ENCODE measurements around the gene ADAD2. TPM values are rescaled to one million over a fixed set of nuclear protein-coding genes. Genes with fewer than 3 reads are reported as not detected.

ADAD2 gene
- total RNA-seq, 1 donor from 2014 or later: not detected

DNA sequence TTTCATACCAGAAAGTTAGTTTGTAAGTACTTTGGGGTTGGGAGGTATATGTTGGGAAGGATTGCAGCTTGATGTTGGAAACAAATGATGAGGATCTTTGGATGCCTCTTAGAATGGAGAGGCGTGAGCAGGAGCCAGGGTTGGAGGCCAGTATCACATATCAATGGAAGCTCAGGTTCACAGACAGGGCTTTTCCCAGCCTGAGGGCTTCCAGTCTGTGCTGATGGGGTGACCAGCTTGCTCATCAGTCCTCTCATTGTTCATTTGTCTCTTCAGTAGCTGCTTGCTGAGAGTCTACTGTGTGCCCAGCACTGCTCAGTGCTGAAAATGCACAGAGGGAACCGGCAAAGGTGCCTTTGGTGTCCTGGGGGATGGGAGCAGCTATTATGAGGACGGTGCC, 40.0 kb upstream of the ADAD2 start:
- Histone ChIP-seq H3K27me3 (ENCODE audit: insufficient read depth, low read length) (peaks cover 4% of the 10 kb centered on the region), H3K27ac (ENCODE audit: low read depth, low read length) (no peak overlapping the region), H3K36me3 (ENCODE audit: insufficient read depth, low read length) (no peaks in the 10 kb centered on the region), H4K20me1 (ENCODE audit: insufficient read depth, low read length) (no peaks in the 10 kb centered on the region), H3K9me3 (ENCODE audit: insufficient read depth, low read depth, low read length) (no peaks in the 10 kb centered on the region), H3K4me3 (ENCODE audit: insufficient read depth, low read depth, low read length) (no peak overlapping the region), H3K4me2 (ENCODE audit: low read length) (no peak overlapping the region), H3K4me1 (ENCODE audit: insufficient read depth, low read length) (no peaks in the 10 kb centered on the region), H3K79me2 (ENCODE audit: insufficient read depth, low read length) (no peaks in the 10 kb centered on the region), H3K9ac (ENCODE audit: low read length) (no peak overlapping the region), H2AFZ (ENCODE audit: low read depth, low read length) (no peak overlapping the region)
- DNase-seq (ENCODE audit: low read depth) (no peak), FAIRE-seq (no peak)
- Mint-ChIP-seq H3K4me1 (ENCODE audit: low read depth, unreplicated experiment) (no peaks in the 10 kb centered on the region), H3K27me3 (ENCODE audit: low read depth, unreplicated experiment) (peaks cover 14% of the 10 kb centered on the region), H3K4me3 (ENCODE audit: unreplicated experiment) (no peak overlapping the region), H3K27ac (ENCODE audit: unreplicated experiment) (no peak overlapping the region), H3K36me3 (ENCODE audit: low read depth, unreplicated experiment) (peaks cover 3% of the 10 kb centered on the region), H3K9me3 (ENCODE audit: unreplicated experiment) (no peaks in the 10 kb centered on the region)
- TF ChIP-seq, protein P1, sequence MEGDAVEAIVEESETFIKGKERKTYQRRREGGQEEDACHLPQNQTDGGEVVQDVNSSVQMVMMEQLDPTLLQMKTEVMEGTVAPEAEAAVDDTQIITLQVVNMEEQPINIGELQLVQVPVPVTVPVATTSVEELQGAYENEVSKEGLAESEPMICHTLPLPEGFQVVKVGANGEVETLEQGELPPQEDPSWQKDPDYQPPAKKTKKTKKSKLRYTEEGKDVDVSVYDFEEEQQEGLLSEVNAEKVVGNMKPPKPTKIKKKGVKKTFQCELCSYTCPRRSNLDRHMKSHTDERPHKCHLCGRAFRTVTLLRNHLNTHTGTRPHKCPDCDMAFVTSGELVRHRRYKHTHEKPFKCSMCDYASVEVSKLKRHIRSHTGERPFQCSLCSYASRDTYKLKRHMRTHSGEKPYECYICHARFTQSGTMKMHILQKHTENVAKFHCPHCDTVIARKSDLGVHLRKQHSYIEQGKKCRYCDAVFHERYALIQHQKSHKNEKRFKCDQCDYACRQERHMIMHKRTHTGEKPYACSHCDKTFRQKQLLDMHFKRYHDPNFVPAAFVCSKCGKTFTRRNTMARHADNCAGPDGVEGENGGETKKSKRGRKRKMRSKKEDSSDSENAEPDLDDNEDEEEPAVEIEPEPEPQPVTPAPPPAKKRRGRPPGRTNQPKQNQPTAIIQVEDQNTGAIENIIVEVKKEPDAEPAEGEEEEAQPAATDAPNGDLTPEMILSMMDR (IDR thresholded peaks at IDR 0.05; ENCODE audit: insufficient read depth, low read depth, low read length): no peak
- TF ChIP-seq EZH2 (IDR thresholded peaks at IDR 0.05; ENCODE audit: insufficient read depth, low read length): no peak

DNA sequence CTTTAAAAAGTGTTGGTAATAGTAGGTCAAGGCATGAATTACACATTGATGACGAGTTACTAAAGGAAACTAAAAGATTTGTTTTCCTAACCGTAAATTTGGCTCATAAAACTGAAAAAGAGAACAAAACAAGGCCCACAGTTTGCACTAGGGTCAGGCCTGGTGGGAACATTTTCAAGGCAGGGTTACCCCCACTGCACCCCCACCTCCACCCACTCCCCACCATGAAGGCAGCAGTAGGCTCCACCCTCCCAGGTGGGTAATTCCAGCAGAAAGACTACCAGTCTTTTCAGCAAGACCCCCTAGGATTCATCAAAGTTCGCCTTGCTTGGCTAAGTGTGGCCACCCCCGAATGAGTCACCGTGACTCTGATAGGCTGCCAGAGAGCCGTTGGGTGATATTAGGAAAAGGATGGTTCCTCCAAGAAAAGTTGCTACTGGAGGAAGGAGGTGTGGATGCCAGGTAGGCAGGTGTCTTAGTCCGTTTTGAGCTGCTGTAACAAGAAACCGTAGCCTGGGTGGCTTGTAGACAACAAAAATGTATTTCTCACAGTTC, 37.2 kb upstream of the ADAD2 start:
- H3K4me1 ChIP-seq (ENCODE audit: insufficient read depth, low read length): no peaks in the 10 kb centered on the region
- no peak overlapping the region for H3K27ac ChIP-seq (ENCODE audit: low read depth, low read length)
- Mint-ChIP-seq H3K27ac (ENCODE audit: unreplicated experiment) (no peak overlapping the region), H3K36me3 (ENCODE audit: low read depth, unreplicated experiment) (peaks cover 3% of the 10 kb centered on the region), H3K4me1 (ENCODE audit: low read depth, unreplicated experiment) (no peaks in the 10 kb centered on the region), H3K27me3 (ENCODE audit: low read depth, unreplicated experiment) (peaks cover 10% of the 10 kb centered on the region), H3K9me3 (ENCODE audit: unreplicated experiment) (no peaks in the 10 kb centered on the region), H3K4me3 (ENCODE audit: unreplicated experiment) (no peak overlapping the region)
- H4K20me1 ChIP-seq (ENCODE audit: insufficient read depth, low read length): no peaks in the 10 kb centered on the region
- no peaks in the 10 kb centered on the region for H3K9me3 ChIP-seq (ENCODE audit: insufficient read depth, low read depth, low read length)
- H3K79me2 ChIP-seq (ENCODE audit: insufficient read depth, low read length): no peaks in the 10 kb centered on the region
- H3K9ac ChIP-seq (ENCODE audit: low read length): no peak overlapping the region
- FAIRE-seq: no peak
- H3K27me3 ChIP-seq (ENCODE audit: insufficient read depth, low read length): peaks cover 4% of the 10 kb centered on the region
- no peak for DNase-seq (ENCODE audit: low read depth)
- no peaks in the 10 kb centered on the region for H3K36me3 ChIP-seq (ENCODE audit: insufficient read depth, low read length)
- no peak overlapping the region for H2AFZ ChIP-seq (ENCODE audit: low read depth, low read length)
- no peak overlapping the region for H3K4me3 ChIP-seq (ENCODE audit: insufficient read depth, low read depth, low read length)
- H3K4me2 ChIP-seq (ENCODE audit: low read length): no peak overlapping the region
- no peak for TF ChIP-seq EZH2 (IDR thresholded peaks at IDR 0.05; ENCODE audit: insufficient read depth, low read length)
- TF ChIP-seq, protein P1 (IDR thresholded peaks at IDR 0.05; ENCODE audit: insufficient read depth, low read depth, low read length): no peak

DNA sequence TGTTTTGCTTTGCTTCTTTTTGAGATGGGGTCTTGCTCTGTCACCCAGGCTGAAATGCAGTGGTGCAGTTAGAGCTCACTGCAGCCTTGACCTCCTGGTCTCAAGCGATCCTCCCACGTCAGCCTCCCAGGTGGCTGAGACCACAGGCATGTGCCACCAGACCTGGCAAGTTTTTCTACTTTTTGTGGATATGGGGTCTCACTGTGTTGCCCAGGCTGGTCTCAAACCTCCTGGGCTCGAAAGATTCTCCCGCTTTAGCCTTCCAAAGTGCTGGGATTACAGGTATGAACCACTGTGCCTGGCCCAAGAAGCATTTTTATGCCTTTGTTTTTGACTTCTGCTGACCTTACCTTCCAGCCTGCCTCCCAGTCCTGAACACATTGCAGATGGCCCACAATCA, 35.7 kb upstream of the ADAD2 start:
- TF ChIP-seq, protein P1 (IDR thresholded peaks at IDR 0.05; ENCODE audit: insufficient read depth, low read depth, low read length): no peak
- TF ChIP-seq EZH2 (IDR thresholded peaks at IDR 0.05; ENCODE audit: insufficient read depth, low read length): no peak
- H4K20me1 ChIP-seq (ENCODE audit: insufficient read depth, low read length): no peaks in the 10 kb centered on the region
- H3K36me3 Mint-ChIP-seq (ENCODE audit: low read depth, unreplicated experiment): peaks cover 3% of the 10 kb centered on the region
- H3K27me3 ChIP-seq (ENCODE audit: insufficient read depth, low read length): peaks cover 14% of the 10 kb centered on the region
- no peaks in the 10 kb centered on the region for H3K36me3 ChIP-seq (ENCODE audit: insufficient read depth, low read length)
- H3K27ac Mint-ChIP-seq (ENCODE audit: unreplicated experiment): no peak overlapping the region
- no peaks in the 10 kb centered on the region for H3K9me3 Mint-ChIP-seq (ENCODE audit: unreplicated experiment)
- no peaks in the 10 kb centered on the region for H3K4me1 ChIP-seq (ENCODE audit: insufficient read depth, low read length)
- H3K27ac ChIP-seq (ENCODE audit: low read depth, low read length): no peak overlapping the region
- peaks cover 11% of the 10 kb centered on the region for H3K27me3 Mint-ChIP-seq (ENCODE audit: low read depth, unreplicated experiment)
- DNase-seq (ENCODE audit: low read depth): no peak
- H3K4me1 Mint-ChIP-seq (ENCODE audit: low read depth, unreplicated experiment): no peaks in the 10 kb centered on the region
- H3K4me3 ChIP-seq (ENCODE audit: insufficient read depth, low read depth, low read length): no peak overlapping the region
- H3K4me3 Mint-ChIP-seq (ENCODE audit: unreplicated experiment): no peak overlapping the region
- H2AFZ ChIP-seq (ENCODE audit: low read depth, low read length): no peak overlapping the region
- no peak overlapping the region for H3K4me2 ChIP-seq (ENCODE audit: low read length)
- H3K9me3 ChIP-seq (ENCODE audit: insufficient read depth, low read depth, low read length): no peaks in the 10 kb centered on the region
- no peaks in the 10 kb centered on the region for H3K79me2 ChIP-seq (ENCODE audit: insufficient read depth, low read length)
- FAIRE-seq: no peak
- H3K9ac ChIP-seq (ENCODE audit: low read length): no peak overlapping the region

Data from astrocyte (in vitro differentiated cells and primary cell).